GM21576 (cell line): ENCODE measurements around the gene MAEA.
"Not testable (repeated sequence)": the region's sequence is repeated elsewhere in the genome, so short reads cannot be mapped to it uniquely, and the experiment has no call there.

Source experiments
- ATAC-seq: cut with Tn5 transposase; IDR thresholded peaks from one replicate; pipeline ENCODE4 v1.9.1; 2021; ENCODE audit warnings: mild to moderate bottlenecking, moderate library complexity; ENCODE audit not compliant: unreplicated experiment

Gene MAEA

GRCh38 chr4:1277667-1278665, 11.7 kb upstream of the MAEA start:
- no peak for ATAC-seq

DNA sequence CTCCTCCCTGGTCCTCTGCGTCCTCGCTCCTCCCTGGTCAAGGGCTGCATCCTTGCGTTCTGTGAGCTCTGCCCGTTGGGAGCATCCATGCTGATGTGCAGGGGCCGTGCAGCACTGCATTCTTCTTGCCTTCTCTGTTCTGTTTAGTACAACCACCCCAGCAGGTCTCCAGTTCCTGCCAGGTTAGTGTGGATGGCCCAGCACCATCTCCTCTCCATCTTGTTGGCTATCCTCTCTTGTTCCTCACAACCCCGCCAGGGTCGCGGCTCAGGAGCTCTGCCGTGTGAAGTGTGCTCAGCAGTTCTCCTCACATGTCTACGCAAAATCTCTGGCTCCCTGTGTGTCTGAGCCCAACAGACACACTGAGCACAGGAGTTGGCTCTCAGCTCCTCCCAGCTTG, 10.4 kb upstream of the MAEA start:
- ATAC-seq, result no peak

GRCh38 chr4:1283711-1284110, 6.0 kb upstream of the MAEA start:
- ATAC-seq, result no peak

- no peak for ATAC-seq
These were observed 4.4 kb upstream of the MAEA start for GRCh38 chr4:1285151-1285789.

- ATAC-seq, result no peak
These were observed 3.7 kb upstream of the MAEA start for GRCh38 chr4:1285790-1286553.

- ATAC-seq, result no peak
These were observed 905 bp upstream of the MAEA start for GRCh38 chr4:1288786-1289185.

GRCh38 chr4:1290165-1290977, 680 bp downstream of the MAEA start:
- peak; percentile 3 for ATAC-seq

DNA sequence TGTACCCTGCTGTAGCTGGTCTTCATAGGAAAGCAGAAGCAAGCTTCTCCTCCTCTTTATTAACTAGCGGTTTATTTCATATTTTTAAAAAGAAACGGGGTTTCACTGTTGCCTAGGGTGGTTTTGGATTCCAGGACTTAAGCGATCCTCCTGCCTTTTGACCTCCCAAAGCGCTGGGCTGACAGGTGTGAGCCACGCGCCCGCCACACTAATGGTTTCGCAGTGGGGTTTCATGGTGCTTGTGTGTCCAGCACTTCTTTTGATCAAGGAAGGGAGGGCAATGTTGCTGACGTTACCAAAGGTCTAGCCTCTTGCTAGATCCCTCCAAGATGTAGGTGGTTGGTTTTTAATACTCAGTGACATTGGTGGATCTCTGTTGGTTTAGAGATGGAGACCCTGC, 1.4 kb downstream of the MAEA start:
- no peak for ATAC-seq

DNA sequence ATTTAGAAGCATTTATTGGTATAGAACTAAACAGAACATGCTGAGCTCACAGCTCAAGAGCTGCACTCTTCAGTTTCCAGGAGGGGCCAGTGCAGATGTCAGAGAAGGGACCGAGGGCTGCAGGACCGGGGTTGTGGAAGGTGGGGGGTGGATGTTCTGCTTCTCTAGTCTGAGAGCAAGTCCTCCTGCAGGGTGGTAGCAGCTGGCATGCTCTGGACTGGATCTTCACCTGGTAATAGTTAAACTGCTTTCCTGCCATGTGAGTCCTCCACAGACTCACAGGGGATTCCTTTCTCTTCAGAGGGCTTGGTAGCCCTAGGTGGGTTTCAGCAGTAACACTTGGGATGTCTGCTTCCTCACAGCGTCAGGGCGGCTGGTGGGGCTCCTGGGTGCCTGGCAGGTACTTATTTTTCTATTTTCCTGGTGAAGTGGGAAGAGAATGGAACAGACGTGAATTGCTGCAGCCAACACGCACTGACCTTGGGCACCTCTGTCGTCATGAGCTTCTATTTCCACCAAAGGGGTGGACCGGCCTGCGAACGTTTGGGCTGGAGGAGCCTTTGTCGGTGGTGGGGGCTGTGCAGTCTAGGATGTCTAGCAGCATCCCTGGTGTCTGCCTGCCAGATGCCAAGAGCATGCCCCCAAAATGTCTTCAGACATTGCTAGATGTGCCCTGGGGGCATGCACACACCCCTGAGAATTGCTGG, 2.5 kb downstream of the MAEA start:
- no peak for ATAC-seq

DNA sequence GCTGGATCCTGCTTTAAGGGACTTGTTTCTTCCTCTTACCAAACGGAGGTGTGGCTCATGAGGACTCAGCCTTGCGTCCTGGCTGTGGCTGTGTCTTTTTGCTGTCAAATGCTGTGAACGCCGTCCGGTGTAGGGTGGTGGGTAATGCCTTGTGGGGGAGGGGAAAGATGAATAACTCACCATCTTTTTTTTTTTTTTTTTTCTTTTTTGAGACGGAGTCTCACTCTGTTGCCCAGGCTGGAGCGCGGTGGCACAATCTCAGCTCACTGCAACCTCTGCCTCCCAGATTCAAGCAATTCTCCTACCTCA, 3.0 kb downstream of the MAEA start:
- not testable (repeated sequence) for ATAC-seq

GRCh38 chr4:1293531-1293941, 3.8 kb downstream of the MAEA start:
- no peak for ATAC-seq

DNA sequence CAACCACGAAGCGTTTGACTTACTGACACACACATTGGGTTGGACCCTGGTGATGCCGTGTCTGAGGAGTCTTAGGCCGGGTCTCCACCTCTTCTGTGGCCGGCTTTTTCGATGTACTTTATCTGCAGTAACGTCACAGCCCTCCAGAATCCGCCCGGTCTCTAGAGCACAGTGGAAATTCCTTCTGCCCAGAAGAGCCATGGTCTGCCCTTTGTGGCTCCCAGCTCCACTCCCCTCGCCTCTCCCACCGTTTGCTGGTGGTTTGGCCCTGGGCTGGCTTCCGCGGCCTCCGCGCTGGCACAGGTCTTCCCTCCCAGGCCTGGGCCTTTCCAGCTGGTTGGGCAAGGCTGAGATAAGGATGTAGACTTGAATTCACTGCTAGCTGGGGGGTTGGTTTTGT, 4.3 kb downstream of the MAEA start:
- ATAC-seq, result no peak

DNA sequence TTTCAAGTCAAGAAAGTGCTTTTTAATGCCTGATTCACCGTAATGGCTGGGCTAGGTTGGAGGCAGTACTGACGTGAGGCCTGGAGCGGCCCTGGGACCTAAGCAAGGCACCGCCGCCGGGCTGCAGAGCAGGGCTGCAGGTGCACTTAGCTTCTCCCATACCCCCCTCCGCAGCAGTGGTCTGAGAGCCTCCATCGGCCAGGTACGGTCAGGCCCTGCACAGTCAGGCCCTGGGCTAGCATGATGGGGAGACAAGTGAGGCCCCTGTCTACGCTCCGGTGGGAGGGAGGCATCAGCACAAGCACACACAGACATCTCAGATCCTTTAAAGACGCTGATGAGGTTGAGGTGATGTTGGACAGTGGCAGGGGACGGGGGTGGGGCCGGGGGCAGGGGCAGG, 4.7 kb downstream of the MAEA start:
- ATAC-seq, result no peak

GRCh38 chr4:1294891-1295290, 5.2 kb downstream of the MAEA start:
- no peak for ATAC-seq

DNA sequence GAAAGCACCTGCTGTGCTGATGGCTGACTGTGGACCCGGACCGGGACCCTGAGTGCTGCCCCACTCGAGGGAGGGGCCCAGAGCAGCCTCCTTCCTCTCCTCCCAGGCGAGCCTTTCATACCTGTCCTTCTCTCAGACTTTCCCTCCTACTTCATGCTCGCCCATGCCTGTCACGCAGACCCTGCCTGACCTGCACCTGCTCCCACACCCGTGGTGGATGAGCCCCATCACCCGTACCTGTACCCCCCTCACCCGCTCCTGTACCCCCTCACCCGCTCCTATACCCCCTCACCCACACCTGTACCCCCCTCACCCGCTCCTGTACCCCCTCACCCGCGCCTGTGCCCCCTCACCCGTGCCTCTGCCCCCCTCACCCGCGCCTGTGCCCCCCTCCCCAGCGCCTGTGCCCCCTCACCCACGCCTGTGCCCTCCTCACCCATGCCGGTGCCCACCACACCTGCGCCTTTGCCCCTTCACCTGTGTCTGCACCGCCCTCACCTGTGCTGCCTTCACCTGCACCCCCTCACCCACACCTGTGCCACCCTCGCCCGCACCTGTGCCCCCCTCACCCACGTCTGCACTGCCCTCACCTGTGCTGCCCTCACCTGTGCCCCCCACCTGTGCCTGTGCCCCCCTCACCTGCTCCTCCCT, 5.8 kb downstream of the MAEA start:
- no peak for ATAC-seq

DNA sequence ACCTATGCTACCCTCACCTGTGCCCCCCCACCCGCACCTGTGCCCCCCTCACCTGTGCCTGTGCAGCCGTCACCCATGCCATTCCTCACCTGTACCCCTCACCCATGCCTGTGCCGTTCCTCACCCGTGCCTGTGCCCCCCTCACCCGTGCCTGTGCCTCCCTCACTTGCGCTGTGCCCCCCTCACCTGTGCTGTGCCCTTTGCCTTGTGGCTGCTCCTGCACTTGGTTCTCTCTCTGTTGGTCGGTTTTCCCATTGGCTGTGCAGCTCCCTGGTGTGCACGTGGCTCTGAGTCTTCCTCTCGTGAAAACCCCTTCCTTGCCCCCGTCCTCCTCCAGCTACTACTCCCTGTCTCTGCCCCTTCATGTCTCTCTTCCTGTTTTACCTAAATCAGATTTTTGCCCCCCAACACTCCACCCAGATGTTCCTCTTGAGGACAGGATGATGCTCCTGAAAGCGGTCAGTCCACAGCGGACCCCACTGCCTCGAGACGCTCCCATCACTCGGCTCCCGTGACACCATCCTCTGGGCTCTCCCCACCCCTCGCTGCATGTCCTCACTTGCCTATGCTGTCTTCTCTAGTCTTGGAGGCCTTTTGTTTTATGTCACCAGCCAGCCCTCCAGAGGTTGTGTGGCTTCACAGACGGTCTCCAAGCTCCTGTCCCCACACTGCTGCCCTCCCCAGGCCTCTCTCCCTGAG, 6.8 kb downstream of the MAEA start:
- no peak for ATAC-seq

- no peak for ATAC-seq
These were observed 7.3 kb downstream of the MAEA start for GRCh38 chr4:1297023-1297395.

- ATAC-seq, result no peak
These were observed 8.0 kb downstream of the MAEA start for GRCh38 chr4:1297456-1298325.
